ENCODE data around the gene LTF.

GRCh38 chr3:46470831-46471230, 6.1 kb upstream of the LTF start:
- TF ChIP-seq, protein P1, sequence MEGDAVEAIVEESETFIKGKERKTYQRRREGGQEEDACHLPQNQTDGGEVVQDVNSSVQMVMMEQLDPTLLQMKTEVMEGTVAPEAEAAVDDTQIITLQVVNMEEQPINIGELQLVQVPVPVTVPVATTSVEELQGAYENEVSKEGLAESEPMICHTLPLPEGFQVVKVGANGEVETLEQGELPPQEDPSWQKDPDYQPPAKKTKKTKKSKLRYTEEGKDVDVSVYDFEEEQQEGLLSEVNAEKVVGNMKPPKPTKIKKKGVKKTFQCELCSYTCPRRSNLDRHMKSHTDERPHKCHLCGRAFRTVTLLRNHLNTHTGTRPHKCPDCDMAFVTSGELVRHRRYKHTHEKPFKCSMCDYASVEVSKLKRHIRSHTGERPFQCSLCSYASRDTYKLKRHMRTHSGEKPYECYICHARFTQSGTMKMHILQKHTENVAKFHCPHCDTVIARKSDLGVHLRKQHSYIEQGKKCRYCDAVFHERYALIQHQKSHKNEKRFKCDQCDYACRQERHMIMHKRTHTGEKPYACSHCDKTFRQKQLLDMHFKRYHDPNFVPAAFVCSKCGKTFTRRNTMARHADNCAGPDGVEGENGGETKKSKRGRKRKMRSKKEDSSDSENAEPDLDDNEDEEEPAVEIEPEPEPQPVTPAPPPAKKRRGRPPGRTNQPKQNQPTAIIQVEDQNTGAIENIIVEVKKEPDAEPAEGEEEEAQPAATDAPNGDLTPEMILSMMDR (IDR thresholded peaks at IDR 0.05) = no peak
- no peak for TF ChIP-seq POLR2A (IDR thresholded peaks at IDR 0.05)

Data from testis (tissue), 2 donors.